Body of pancreas (tissue), 4 donors: Measurements from ENCODE around the gene FERMT3.

Source experiments
- CTCF ChIP-seq, 7 experiments: fragments of 450-650 bp in 4 of 7; fragments of 200-600 bp in 3 of 7; sonication (generic) in 3 of 7; IDR thresholded peaks; one replicate each; pipeline ENCODE4 v1.5.1; 2016 to 2019; ENCODE audit warnings: antibody characterized with exemption in 7 of 7
- POLR2A ChIP-seq, 3 donors: fragments of 450-650 bp; IDR thresholded peaks; one replicate each; pipeline ENCODE4 v1.6.1; 2016; ENCODE audit warnings: antibody characterized with exemption in 3 of 3, mild to moderate bottlenecking in 2 of 3

- TF ChIP-seq CTCF (IDR thresholded peaks at IDR 0.05) (peak in 1 of 7 experiments; percentile 17), POLR2A (IDR thresholded peaks at IDR 0.05) (peak; percentile 68 to 75 (median 74))
These were observed 39.5 kb downstream of the FERMT3 start for GRCh38 chr11:64245797-64246620.
